ENCODE results near the gene DISC1. TPM values are rescaled to one million over a fixed set of nuclear protein-coding genes. Genes with fewer than 3 reads are reported as not detected.
"Not testable (repeated sequence)": the region's sequence is repeated elsewhere in the genome, so short reads cannot be mapped to it uniquely, and the experiment has no call there.

Gene DISC1
- total RNA-seq, 2 donors from 2014 or later, result 2.3 to 7.0 TPM

DNA sequence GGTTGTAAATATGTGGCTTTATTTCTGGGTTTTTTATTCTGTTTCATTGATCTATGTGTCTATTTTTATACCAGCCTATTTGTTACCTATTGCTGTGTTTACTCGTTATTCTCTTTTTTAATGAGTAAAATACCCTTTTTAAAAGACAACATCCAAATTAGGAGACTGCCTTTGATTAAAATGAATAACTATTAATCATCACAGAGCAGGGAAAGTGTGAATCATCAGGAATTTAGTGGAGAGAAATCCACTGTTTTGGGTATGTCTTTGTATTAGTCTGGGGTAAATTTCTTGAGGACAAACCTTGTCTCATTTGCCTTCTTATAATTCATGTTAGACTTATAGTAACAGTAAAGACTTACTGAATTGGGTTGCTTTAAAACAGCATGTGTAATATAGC lies 12.1 kb downstream of the DISC1 start:
- no peak overlapping the region for H3K27ac ChIP-seq
- no peaks in the 10 kb centered on the region for H3K36me3 ChIP-seq (replicated peaks in 1 of 2; ENCODE audit: insufficient read depth in 1 of 2, low read depth in 2 of 2)
- DNase-seq, result no peak
- H3K9me3 ChIP-seq, result no peaks in the 10 kb centered on the region
- no peak overlapping the region for H3K4me3 ChIP-seq
- no peak for TF ChIP-seq POLR2A (IDR thresholded peaks at IDR 0.05)
- TF ChIP-seq CTCF (IDR thresholded peaks at IDR 0.05), result no peak
- WGBS, 2 donors, result 75 to 79% methylated on average over 1 of the region's 1 CpG
- no peak for ATAC-seq
- intact Hi-C loops (cut with DNase I), result no loop called here
- no peaks in the 10 kb centered on the region for H3K27me3 ChIP-seq
- H3K4me1 ChIP-seq, result no peaks in the 10 kb centered on the region

DNA sequence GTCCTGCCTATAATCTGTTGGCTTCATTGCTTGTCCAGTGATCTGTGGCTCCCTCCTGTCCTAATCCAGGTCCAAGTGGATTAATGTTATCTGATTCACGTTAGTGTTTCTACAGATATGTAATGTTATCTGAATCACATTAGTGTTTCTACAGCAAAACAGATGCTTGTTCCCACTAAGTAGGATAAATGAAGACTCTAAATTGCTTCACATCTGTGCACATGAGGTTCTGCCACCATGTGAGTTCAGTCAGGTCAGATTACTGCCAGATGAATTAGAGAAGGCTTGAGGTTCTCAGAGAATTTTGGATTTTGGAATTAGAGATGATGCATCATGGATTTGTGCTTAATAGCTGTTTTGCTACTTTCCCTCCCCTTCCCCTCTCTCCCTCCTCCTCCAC lies 13.2 kb downstream of the DISC1 start:
- ATAC-seq (no peak), DNase-seq (no peak)
- Histone ChIP-seq H3K9me3 (no peaks in the 10 kb centered on the region), H3K27me3 (no peaks in the 10 kb centered on the region), H3K4me3 (no peak overlapping the region), H3K27ac (no peak overlapping the region), H3K36me3 (replicated peaks in 1 of 2; ENCODE audit: insufficient read depth in 1 of 2, low read depth in 2 of 2) (no peaks in the 10 kb centered on the region), H3K4me1 (no peaks in the 10 kb centered on the region)
- TF ChIP-seq CTCF (IDR thresholded peaks at IDR 0.05), result no peak
- TF ChIP-seq POLR2A (IDR thresholded peaks at IDR 0.05), result no peak
- WGBS, 2 donors, result 12 to 36% methylated on average over 1 of the region's 1 CpG
- intact Hi-C loops (cut with DNase I), result no loop called here

- H3K4me3 ChIP-seq; ATAC-seq; H3K36me3 ChIP-seq (replicated peaks in 1 of 2; ENCODE audit: insufficient read depth in 1 of 2, low read depth in 2 of 2); H3K4me1 ChIP-seq; DNase-seq; H3K9me3 ChIP-seq; H3K27ac ChIP-seq; H3K27me3 ChIP-seq; intact Hi-C loops (cut with DNase I): not testable (repeated sequence)
- WGBS, 2 donors, result 80 to 91% methylated on average over 9 of the region's 9 CpGs
Measured at GRCh38 chr1:231641444-231641843, 14.9 kb downstream of the DISC1 start.

DNA sequence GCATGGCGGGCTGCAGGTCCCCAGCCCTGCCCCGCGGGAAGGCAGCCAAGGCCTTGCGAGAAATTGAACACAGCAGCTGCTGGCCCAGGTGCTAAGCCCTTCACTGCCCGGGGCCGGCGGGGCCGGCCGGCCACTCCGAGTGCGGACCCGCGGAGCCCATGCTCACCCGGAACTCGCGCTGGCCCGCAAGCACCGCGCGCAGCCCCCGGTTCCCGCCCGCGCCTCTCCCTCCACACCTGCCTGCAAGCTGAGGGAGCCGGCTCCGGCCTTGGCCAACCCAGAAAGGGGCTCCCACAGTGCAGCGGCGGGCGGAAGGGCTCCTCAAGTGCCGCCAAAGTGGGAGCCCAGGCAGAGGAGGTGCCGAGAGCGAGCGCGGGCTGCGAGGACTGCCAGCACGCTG lies 15.5 kb downstream of the DISC1 start:
- ATAC-seq; H3K27me3 ChIP-seq; H3K9me3 ChIP-seq; DNase-seq; H3K36me3 ChIP-seq (replicated peaks in 1 of 2; ENCODE audit: insufficient read depth in 1 of 2, low read depth in 2 of 2); H3K4me1 ChIP-seq; H3K27ac ChIP-seq; intact Hi-C loops (cut with DNase I); H3K4me3 ChIP-seq: not testable (repeated sequence)
- WGBS, 2 donors, result 97 to 100% methylated on average over 6 to 32 of the region's 36 CpGs

- Histone ChIP-seq H3K4me3 (no peak overlapping the region), H3K9me3 (no peaks in the 10 kb centered on the region), H3K27me3 (no peaks in the 10 kb centered on the region), H3K27ac (no peak overlapping the region), H3K36me3 (replicated peaks in 1 of 2; ENCODE audit: insufficient read depth in 1 of 2, low read depth in 2 of 2) (no peaks in the 10 kb centered on the region), H3K4me1 (no peaks in the 10 kb centered on the region)
- whole genome bisulfite sequencing, 2 donors, result 44 to 65% methylated on average over 2 of the region's 2 CpGs
- DNase-seq (no peak), ATAC-seq (no peak)
- intact Hi-C loops (cut with DNase I), result no loop called here
- no peak for TF ChIP-seq POLR2A (IDR thresholded peaks at IDR 0.05)
- TF ChIP-seq CTCF (IDR thresholded peaks at IDR 0.05), result no peak
Measured at GRCh38 chr1:231642618-231643017, 16.0 kb downstream of the DISC1 start.

DNA sequence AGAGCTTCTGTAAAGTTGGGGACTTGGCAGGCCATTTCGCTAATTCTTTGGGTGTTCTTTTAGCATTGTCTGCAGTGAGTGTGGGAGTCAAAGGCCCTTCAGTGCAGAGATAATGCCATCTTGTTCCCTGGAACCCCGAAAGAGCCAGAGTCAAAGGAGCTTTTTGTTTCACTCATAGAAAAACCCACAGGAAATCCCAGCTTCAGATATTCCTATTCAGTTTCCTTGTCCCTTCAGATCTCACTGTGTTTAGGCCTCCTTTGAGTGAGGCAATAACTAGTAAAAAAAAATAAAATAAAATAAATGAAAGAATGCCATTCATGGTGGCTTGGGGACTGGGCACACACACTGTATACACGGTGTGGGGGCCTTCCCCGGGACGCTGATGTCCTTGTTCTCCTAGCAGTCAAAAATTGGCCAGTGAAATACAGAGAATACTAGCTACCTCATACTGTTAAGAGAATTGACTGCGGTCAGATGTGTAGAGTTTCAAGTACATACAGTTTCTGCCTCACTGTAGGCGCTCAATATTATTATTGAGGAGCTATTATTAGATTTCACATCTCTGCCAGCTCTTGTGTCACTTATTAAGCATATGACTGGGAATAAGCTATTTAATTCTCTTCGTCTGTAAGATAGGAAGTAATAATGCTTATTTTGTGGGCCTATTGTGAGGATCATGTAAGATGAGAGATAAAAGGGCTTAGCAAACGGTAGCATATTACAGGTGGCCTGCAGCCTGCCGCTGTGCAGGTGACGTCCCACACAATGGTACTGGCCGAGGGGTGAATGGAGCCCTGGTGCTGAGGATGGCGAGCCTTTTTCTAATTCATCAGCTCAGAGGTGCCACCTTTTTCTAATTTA lies 16.7 kb downstream of the DISC1 start:
- H3K27ac ChIP-seq, result no peak overlapping the region
- 72 to 78% methylated on average over 13 of the region's 13 CpGs for WGBS, 2 donors
- H3K27me3 ChIP-seq, result no peaks in the 10 kb centered on the region
- no peaks in the 10 kb centered on the region for H3K4me1 ChIP-seq
- no peak for TF ChIP-seq CTCF (IDR thresholded peaks at IDR 0.05)
- TF ChIP-seq POLR2A (IDR thresholded peaks at IDR 0.05), result no peak
- intact Hi-C loops (cut with DNase I), result no loop called here
- no peak for DNase-seq
- H3K4me3 ChIP-seq, result no peak overlapping the region
- H3K9me3 ChIP-seq, result no peaks in the 10 kb centered on the region
- H3K36me3 ChIP-seq (replicated peaks in 1 of 2; ENCODE audit: insufficient read depth in 1 of 2, low read depth in 2 of 2), result no peaks in the 10 kb centered on the region
- no peak for ATAC-seq
